Measurements from ENCODE around the gene NLGN2.
A peak's percentile ranks its signal among the peaks of the same experiment; 100 is the strongest.

NLGN2 gene

DNA sequence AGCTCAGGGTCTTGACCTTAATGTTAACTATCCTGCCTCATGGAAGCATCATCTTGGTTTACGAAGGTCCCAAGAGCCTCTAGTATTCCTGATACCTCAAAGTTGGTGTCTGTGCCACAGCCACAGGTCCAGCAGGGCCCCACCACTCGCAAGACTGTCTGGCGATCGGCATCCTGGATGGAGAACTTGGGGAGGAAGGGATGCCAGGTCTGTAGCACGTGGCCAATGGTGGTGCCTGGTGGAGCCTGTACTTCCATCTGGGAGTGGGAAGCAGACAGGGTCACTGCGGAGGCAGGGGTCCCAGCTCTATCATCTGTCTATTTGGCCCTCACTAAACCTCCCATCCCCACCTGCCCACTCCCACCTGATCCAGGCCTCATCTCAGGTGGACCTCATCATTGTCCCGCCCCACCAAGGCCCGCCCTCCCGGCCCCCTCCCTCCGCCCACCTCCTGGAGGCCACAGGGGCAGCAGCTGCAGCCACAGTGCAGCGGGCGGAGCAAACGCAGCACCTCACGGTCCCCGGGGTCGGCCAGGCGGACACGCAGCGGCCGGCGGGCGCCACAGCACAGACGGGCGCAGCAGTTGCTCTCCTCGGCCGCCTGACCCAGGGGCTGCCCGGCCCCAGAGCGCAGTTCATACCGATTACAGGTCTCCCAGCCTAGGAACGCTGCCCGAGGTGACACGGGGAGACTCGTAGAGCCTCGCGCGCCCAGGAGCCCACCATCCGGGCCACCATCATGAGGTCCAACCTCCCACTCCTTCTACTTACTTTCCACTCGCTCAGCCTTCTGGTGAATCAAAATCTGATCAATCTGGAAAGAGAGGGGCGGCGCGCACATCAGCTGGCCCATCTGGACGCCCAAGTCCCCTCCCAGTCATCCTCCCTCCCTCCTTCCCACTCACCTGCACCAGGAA lies 14.7 kb upstream of the NLGN2 start:
- DNase-seq (ENCODE audit: low spot score), result no peak

GRCh38 chr17:7393613-7394451 lies 13.8 kb upstream of the NLGN2 start:
- no peak for DNase-seq (ENCODE audit: low spot score)

- peak; percentile 69 for DNase-seq (ENCODE audit: low spot score)
Observed at GRCh38 chr17:7394452-7395191, 13.0 kb upstream of the NLGN2 start, which contains the start of gene PLSCR3. Gene PLSCR3 (minus strand): TSS chr17:7394525. CDS start chr17:7394110, 415 bp downstream.

GRCh38 chr17:7396147-7396546 lies 11.5 kb upstream of the NLGN2 start:
- DNase-seq (ENCODE audit: low spot score), result no peak

GRCh38 chr17:7398612-7399011 lies 9.0 kb upstream of the NLGN2 start:
- no peak for DNase-seq (ENCODE audit: low spot score)

DNA sequence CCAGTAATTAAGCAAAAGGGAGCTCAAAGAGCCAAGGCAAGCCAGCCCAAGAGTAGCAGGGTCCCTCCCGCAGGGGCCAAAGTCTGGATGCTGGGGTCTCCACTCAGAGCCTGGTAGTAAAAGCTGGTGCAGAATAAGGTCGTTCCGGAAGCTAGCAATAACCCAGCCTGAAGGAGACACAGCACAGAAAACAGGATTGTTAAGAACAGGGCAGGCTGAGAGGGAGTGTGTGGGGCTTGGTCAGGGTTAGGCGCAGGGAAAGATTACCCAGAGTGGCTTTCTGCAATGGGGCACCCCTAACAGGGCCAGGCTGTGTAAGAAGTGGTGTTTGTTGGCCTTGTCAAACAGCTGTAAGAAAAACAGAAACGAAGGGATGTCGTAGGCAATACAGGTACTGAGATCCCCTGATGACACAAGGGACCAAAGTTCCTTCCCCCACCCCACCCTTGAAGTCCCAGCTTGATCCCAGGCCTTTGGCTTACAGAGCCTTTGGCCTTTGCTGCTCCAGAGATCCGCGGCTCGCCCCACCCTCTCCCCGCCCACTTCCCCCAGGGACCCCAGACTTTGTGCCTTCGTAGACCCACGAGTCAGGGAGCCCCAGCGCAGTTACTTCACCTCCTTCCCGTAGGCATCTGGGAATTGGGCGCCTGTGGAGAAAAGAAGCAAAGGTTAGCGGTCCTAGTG lies 4.5 kb upstream of the NLGN2 start:
- DNase-seq (ENCODE audit: low spot score), result peak; percentile 7

- DNase-seq (ENCODE audit: low spot score), result no peak
Observed at GRCh38 chr17:7403727-7403976, 4.0 kb upstream of the NLGN2 start.

DNA sequence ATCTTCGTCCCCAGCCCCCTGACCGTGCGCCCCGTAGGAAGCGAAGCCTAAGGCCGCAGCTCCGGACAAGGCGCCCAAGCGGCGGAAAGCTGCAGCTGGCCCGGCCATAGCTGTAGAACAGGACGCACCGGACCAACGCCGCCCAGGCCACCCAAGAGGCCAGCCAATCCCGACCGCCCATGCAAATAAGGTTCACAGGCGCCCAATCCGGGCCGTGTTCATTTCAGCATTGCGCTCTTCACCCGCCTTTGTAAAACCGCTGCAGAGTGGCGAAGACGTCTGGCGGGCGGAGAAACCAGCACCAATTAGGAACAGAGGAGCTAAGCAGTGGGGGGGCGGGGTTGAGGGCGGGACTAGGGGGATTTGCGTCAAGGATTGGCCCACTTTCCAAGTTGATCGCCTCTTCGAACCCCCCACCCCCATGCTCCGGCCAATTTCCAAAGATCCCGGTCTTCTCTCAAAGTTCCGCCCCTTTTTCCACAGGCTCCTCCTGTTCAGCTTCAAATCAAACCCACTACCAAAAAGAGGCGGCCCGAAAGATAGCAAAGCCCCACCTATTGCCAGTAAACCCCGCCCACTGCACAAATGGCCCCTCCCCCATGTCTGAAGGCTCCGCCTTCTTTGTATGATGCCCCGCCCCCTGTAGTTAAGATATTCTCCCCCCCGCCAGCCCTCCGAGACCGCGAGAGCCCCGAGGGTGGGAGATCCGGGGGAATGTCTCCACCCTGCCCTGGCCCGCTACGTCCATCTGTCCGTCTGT lies 3.5 kb upstream of the NLGN2 start, which contains the start of gene TMEM256:
TMEM256 (minus strand) TSS at position 121 of the 760 bp plus-strand sequence; CDS start at position 108, 13 bp downstream.
- DNase-seq (ENCODE audit: low spot score), result peak; percentile 99

DNA sequence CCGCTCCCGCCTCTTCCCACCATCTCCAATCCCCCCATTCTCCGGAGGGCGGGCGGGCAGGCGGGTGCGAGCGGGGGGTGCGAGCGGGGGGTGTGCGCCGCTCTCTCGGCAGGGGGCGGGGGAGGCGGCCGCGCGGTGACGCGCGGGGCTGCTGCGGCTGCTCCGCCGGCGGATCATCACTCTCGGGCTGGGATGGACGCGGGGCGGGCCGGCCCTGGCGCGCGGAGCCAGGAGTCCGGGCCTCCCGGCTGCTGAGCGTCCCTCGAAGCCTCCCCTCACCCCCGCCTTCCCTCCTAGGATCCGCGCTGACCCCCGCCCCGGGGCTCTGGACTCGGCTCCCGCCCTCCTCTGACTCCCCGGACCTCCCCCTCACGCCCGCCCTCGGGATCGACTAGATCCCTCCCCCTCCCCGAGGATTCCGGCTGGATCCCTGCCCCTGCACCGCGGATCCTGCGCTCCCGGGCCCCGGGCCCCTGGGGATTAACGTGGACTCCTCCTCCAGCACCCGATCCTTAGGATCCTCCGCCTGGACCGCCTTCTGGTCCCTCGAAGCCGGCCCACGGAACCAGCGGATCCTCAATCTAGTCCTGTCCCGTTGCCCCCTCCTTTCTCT lies 2.8 kb upstream of the NLGN2 start:
- no peak for DNase-seq (ENCODE audit: low spot score)

GRCh38 chr17:7405350-7406234 lies 2.1 kb upstream of the NLGN2 start:
- no peak for DNase-seq (ENCODE audit: low spot score)

- no peak for DNase-seq (ENCODE audit: low spot score)
Observed at GRCh38 chr17:7406235-7406825, 1.3 kb upstream of the NLGN2 start.

GRCh38 chr17:7407082-7407481 lies 563 bp upstream of the NLGN2 start:
- DNase-seq (ENCODE audit: low spot score), result no peak

DNA sequence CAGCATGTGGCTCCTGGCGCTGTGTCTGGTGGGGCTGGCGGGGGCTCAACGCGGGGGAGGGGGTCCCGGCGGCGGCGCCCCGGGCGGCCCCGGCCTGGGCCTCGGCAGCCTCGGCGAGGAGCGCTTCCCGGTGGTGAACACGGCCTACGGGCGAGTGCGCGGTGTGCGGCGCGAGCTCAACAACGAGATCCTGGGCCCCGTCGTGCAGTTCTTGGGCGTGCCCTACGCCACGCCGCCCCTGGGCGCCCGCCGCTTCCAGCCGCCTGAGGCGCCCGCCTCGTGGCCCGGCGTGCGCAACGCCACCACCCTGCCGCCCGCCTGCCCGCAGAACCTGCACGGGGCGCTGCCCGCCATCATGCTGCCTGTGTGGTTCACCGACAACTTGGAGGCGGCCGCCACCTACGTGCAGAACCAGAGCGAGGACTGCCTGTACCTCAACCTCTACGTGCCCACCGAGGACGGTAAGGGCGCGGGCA lies 645 bp downstream of the NLGN2 start:
- DNase-seq (ENCODE audit: low spot score), result no peak

DNA sequence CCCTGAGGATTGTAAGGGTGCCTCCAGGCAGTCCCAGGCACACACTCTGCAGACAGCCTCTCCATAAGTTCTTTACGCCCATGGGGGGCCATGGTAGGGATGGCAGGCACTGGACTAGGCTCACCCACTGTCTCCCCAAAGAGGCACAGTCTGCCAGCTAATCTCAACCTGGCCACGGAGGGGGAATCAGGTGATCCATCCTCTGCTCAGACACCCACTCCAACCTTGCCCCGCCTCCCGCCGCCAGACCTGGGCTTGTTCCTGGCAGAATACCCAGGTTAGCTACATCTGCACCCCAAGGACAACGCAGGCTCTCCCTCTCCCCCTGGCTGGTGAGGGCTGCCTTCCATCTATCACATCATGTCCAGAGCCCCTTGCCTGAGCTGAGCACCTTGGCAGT lies 1.2 kb downstream of the NLGN2 start:
- no peak for DNase-seq (ENCODE audit: low spot score)

- DNase-seq (ENCODE audit: low spot score), result no peak
Observed at GRCh38 chr17:7409716-7410115, 2.1 kb downstream of the NLGN2 start.

DNA sequence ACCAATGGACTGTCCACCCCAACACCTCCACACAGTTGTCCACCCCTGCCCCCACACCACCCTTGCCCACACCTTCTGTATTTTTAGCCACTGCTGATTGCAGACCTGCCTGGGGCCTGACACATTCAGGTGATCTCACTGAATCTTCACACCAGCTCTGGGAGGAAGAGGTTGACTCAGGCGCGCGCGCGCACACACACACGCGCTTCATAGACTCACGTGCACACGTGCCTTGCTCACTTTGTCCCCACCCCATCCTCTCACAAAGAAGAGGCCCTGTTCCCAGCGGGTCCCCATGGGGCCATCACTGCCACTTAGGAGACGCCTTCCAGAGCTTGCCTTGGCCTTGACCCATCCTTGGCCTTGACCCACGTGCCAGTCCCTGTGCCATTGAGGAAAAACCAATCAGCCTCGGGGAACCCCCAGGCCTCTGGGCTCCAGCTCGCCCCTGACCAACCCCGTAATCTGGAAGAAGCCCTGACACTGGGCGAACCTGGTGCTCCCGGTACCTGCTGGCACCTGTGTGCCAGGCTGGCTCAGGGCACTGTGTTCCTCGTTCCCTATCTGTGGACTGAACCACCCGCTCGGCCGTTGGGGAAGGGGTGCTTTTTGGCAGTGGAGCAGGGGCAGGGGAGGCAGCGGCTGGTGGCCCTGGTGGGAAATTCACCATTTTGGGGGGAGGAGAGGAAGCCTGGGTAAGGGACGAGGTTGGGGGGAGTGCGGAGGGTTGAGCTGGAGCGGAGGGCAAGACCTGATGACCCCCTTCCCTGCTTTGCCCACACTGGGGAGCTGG lies 3.2 kb downstream of the NLGN2 start:
- no peak for DNase-seq (ENCODE audit: low spot score)

GRCh38 chr17:7411427-7411750 lies 3.7 kb downstream of the NLGN2 start:
- DNase-seq (ENCODE audit: low spot score), result no peak

DNA sequence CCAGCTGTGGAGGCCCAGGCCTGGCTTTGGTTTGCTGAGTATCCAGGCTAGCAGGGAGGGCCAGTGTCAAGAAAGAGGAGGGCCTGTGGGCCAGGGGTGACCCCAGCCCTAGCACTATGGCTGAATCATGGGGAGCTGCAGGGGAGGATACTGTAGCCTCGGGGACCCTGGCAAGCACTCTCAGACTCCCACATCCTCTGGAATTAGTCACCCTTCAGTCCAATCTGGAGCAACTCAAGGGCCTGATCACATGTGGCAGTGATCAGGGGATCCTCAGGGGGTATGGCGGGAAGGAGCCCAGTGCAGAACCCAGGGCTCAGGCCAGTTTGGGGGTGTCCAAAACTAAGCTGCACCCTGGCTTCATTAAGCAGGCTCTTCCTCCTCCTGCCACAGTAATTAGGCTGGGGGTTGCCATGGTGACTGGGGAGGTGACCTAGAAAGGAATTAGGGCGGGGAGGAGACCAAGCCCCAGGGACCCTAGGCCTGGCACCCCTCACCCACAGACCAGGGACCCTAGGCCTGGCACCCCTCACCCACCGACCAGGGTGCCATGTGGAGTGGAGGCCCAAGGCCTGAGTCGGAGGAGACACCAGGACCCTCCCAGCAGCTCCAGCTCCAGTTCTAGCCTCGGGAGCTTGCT lies 5.8 kb downstream of the NLGN2 start:
- no peak for DNase-seq (ENCODE audit: low spot score)
